Lung (tissue), 12 donors: ENCODE measurements around the gene NOX1. TPM values are rescaled to one million over a fixed set of nuclear protein-coding genes. Genes with fewer than 3 reads are reported as not detected.
A peak's percentile ranks its signal among the peaks of the same experiment; 100 is the strongest.

Experiments used
- ATAC-seq: fragments of 200-7000 bp; cut with Tn5 transposase; one replicate; pipeline ENCODE4 v1.9.1; 2020; ENCODE audit warnings: moderate number of reproducible peaks; ENCODE audit not compliant: insufficient read depth, low FRiP score
- DNase-seq, 3 donors: peaks; one replicate each; pipeline ENCODE4 v3.0.0-alpha.2; 2013 to 2017
- H3K27ac ChIP-seq, 2 donors: one replicate each; pipeline ENCODE4 v1.5.1; 2013; ENCODE audit warnings: mild to moderate bottlenecking in 2 of 2, moderate library complexity in 2 of 2, control low read depth in 1 of 2, inconsistent platforms in 1 of 2, low read depth in 1 of 2, low read length in 1 of 2
- H3K27me3 ChIP-seq, 3 donors: one replicate each; pipeline ENCODE4 v1.5.1; 2013; ENCODE audit warnings: low read length in 2 of 3; ENCODE audit not compliant: control insufficient read depth in 3 of 3, insufficient read depth in 3 of 3
- H3K36me3 ChIP-seq, 4 donors: one replicate each; pipeline ENCODE4 v1.5.1; 2013; ENCODE audit warnings: low read length in 4 of 4, mild to moderate bottlenecking in 1 of 4, moderate library complexity in 1 of 4; ENCODE audit not compliant: control insufficient read depth in 4 of 4, insufficient read depth in 4 of 4
- H3K4me1 ChIP-seq, 5 donors: one replicate each; pipeline ENCODE4 v1.5.1; 2013; ENCODE audit warnings: low read length in 5 of 5, mild to moderate bottlenecking in 2 of 5, moderate library complexity in 1 of 5; ENCODE audit not compliant: control insufficient read depth in 5 of 5, insufficient read depth in 5 of 5
- H3K4me3 ChIP-seq: one replicate; pipeline ENCODE4 v1.5.1; 2013; ENCODE audit warnings: mild to moderate bottlenecking, control low read depth, moderate library complexity
- H3K9ac ChIP-seq, 2 donors: one replicate each; pipeline ENCODE4 v1.5.1; 2013; ENCODE audit warnings: low read length in 2 of 2, control low read depth in 1 of 2; ENCODE audit not compliant: insufficient read depth in 1 of 2
- H3K9me3 ChIP-seq, 4 donors: one replicate each; pipeline ENCODE4 v1.5.1; 2013; ENCODE audit warnings: low read length in 3 of 4, mild to moderate bottlenecking in 1 of 4, moderate library complexity in 1 of 4; ENCODE audit not compliant: control insufficient read depth in 4 of 4, insufficient read depth in 3 of 4
- CTCF ChIP-seq: IDR thresholded peaks from 2 replicates; pipeline ENCODE4 v1.5.1; 2012; ENCODE audit warnings: mild to moderate bottlenecking; ENCODE audit errors: control extremely low read depth, extremely low read depth
- WGBS, 2 donors: extraction: QIAGEN DNeasy Blood & Tissue Kit; methylation state at CpG; one replicate each; pipeline ENCODE4 v1.1.7; 2013; 5-methylcytosine and 5-hydroxymethylcytosine counted together
- polyA plus RNA-seq, 2 donors: library from polyadenylated mRNA; stranded (reverse); fragments of 200-250 nt; gene quantifications; one replicate each; pipeline ENCODE4 v1.2.1, GENCODE V29; 2013
- total RNA-seq, 2 donors: library from RNA; depleted of rRNA in 1 of 2; stranded (reverse); fragments of >200 nt in 1 of 2; gene quantifications; one replicate each; pipeline ENCODE4 v1.2.1, GENCODE V29; 2014 to 2021
- donor health status: control.
- donor health status: control.
- donor health status: Bipolar disorder and iron deficiency.
- donor health status: healthy.
- donor health status: DM: yes; HTN: yes; CAD: no.

The NOX1 gene
- total and polyA plus RNA-seq, 4 donors, result 0.08 to 0.12 (median 0.11) TPM; not detected in 1

GRCh38 chrX:100905620-100906019 is 31.5 kb upstream of the NOX1 start:
- DNase-seq (no peak), ATAC-seq (no peak)
- Histone ChIP-seq H3K9ac (no peak overlapping the region), H3K4me3 (no peak overlapping the region), H3K9me3 (peaks cover 0 to 3% (median 0%) of the 10 kb centered on the region in 4 donors), H3K27me3 (no peaks in the 10 kb centered on the region), H3K36me3 (no peaks in the 10 kb centered on the region), H3K4me1 (no peaks in the 10 kb centered on the region), H3K27ac (no peak overlapping the region)
- TF ChIP-seq CTCF, result no peak

GRCh38 chrX:100904433-100904832 is 30.3 kb upstream of the NOX1 start:
- TF ChIP-seq CTCF, result no peak
- H3K36me3 ChIP-seq, result no peaks in the 10 kb centered on the region
- H3K27me3 ChIP-seq, result no peaks in the 10 kb centered on the region
- no peaks in the 10 kb centered on the region for H3K4me1 ChIP-seq
- no peak overlapping the region for H3K9ac ChIP-seq
- H3K9me3 ChIP-seq, result peaks cover 0 to 3% (median 0%) of the 10 kb centered on the region in 4 donors
- ATAC-seq (no peak), DNase-seq (no peak)
- 65 to 96% methylated on average over 2 of the region's 2 CpGs for WGBS, 2 donors
- H3K27ac ChIP-seq, result no peak overlapping the region
- H3K4me3 ChIP-seq, result no peak overlapping the region

GRCh38 chrX:100895365-100896075 is 21.4 kb upstream of the NOX1 start:
- H3K9me3 ChIP-seq, result no peaks in the 10 kb centered on the region
- ATAC-seq (no peak), DNase-seq (peak in 2 of 3 donors; percentile 2 to 20)
- no peak for TF ChIP-seq CTCF
- H3K9ac ChIP-seq, result no peak overlapping the region
- no peak overlapping the region for H3K4me3 ChIP-seq
- H3K27me3 ChIP-seq, result peaks cover 0 to 2% (median 0%) of the 10 kb centered on the region in 3 donors
- no peaks in the 10 kb centered on the region for H3K4me1 ChIP-seq
- 39 to 56% methylated on average over 5 of the region's 5 CpGs for WGBS, 2 donors
- no peaks in the 10 kb centered on the region for H3K36me3 ChIP-seq
- no peak overlapping the region for H3K27ac ChIP-seq

GRCh38 chrX:100883654-100884053 is 9.5 kb upstream of the NOX1 start:
- no peaks in the 10 kb centered on the region for H3K36me3 ChIP-seq
- WGBS, 2 donors, result 40 to 71% methylated on average over 4 of the region's 4 CpGs
- no peak overlapping the region for H3K27ac ChIP-seq
- H3K9ac ChIP-seq, result no peak overlapping the region
- no peaks in the 10 kb centered on the region for H3K9me3 ChIP-seq
- no peak overlapping the region for H3K4me3 ChIP-seq
- H3K27me3 ChIP-seq, result peaks cover 0 to 4% (median 2%) of the 10 kb centered on the region in 3 donors
- ATAC-seq, result peak; percentile 53
- TF ChIP-seq CTCF, result no peak
- peaks cover 0 to 2% (median 0%) of the 10 kb centered on the region in 5 donors for H3K4me1 ChIP-seq
- DNase-seq, result peak in 1 of 3 donors; percentile 8
